Adrenal gland (tissue), 12 donors: ENCODE measurements around the gene SCG2. TPM values are rescaled to one million over a fixed set of nuclear protein-coding genes. Genes with fewer than 3 reads are reported as not detected.
A peak's percentile ranks its signal among the peaks of the same experiment; 100 is the strongest.

ENCODE experiments used
- DNase-seq, 7 donors: peaks; one replicate each; pipeline ENCODE4 v3.0.0-alpha.2; 2019 to 2020
- H3K27ac ChIP-seq, 5 donors: fragments of 200-600 bp; sonication (generic) in 4 of 5; 1 replicate in 3 of 5; 2 replicates in 2 of 5; pipeline versions ENCODE4 v1.5.1 to v1.8.0; 2016 to 2020; ENCODE audit warnings: mild to moderate bottlenecking in 1 of 5
- H3K27me3 ChIP-seq: fragments of 200-600 bp; 2 replicates; pipeline ENCODE4 v1.8.0; 2021
- H3K36me3 ChIP-seq, 2 donors: fragments of 200-600 bp; replicated peaks in 1 of 2; 1 replicate in 1 of 2; 2 replicates in 1 of 2; pipeline versions ENCODE4 v1.5.1 to v1.8.0; 2018 to 2022
- H3K4me1 ChIP-seq, 2 donors: fragments of 200-600 bp; replicated peaks in 1 of 2; 1 replicate in 1 of 2; 2 replicates in 1 of 2; pipeline versions ENCODE4 v1.5.1 to v1.8.0; 2018 to 2021
- H3K4me3 ChIP-seq, 4 donors: fragments of 200-600 bp; sonication (generic) in 3 of 4; one replicate each; pipeline ENCODE4 v1.5.1; 2016 to 2018
- H3K9me3 ChIP-seq, 3 donors: fragments of 200-600 bp; sonication (generic) in 1 of 3; replicated peaks in 1 of 3; 1 replicate in 2 of 3; 2 replicates in 1 of 3; pipeline versions ENCODE4 v1.5.1 to v1.8.0; 2016 to 2021
- POLR2A ChIP-seq, 2 donors: fragments of 450-650 bp; IDR thresholded peaks; one replicate each; pipeline ENCODE4 v1.6.1; 2017; ENCODE audit warnings: antibody characterized with exemption in 2 of 2, mild to moderate bottlenecking in 2 of 2, moderate library complexity in 1 of 2
- WGBS, 4 donors: extraction: QIAGEN DNeasy Blood & Tissue Kit in 2 of 4; methylation state at CpG; one replicate each; pipeline versions ENCODE4 v1.1.5 to v1.1.7; 2013 to 2017; 5-methylcytosine and 5-hydroxymethylcytosine counted together
- intact Hi-C, 2 donors: fragments of 100-400 bp; cut with DNase I; formaldehyde crosslinking; loops; one replicate each; pipeline versions ENCODE4 v1.14.1 to v1.15.0; 2022 to 2023
- polyA plus RNA-seq, 3 donors: library from polyadenylated mRNA; stranded (reverse); fragments of 200-250 nt in 2 of 3; fragments of 350-450 nt in 1 of 3; fragmentation: Illumina TruSeq in 1 of 3; extraction: RNeasy Lipid Tissue Mini Kit (QIAGEN cat#74804) in 1 of 3; gene quantifications; one replicate each; pipeline ENCODE4 v1.2.3, GENCODE V29; 2013 to 2014
- total RNA-seq, 9 donors: library from RNA; depleted of rRNA in 4 of 9; stranded (reverse); fragments of >200 nt in 4 of 9; fragments of 120-200 nt in 1 of 9; fragmentation: NEBNext Ultra II Directional in 1 of 9; extraction: Animal tissue kit (Norgen Biotek cat#: 25700) in 1 of 9; gene quantifications; one replicate each; pipeline versions ENCODE4 v1.1.0 to v1.2.4, GENCODE V29; 2013 to 2023
- TF ChIP-seq, protein P1 (sequence below), 6 experiments: fragments of 450-650 bp in 4 of 6; fragments of 200-600 bp in 2 of 6; sonication (generic) in 1 of 6; IDR thresholded peaks; 1 replicate in 5 of 6; 2 replicates in 1 of 6; pipeline versions ENCODE4 v1.5.1 to v1.8.0; 2016 to 2021; ENCODE audit warnings: antibody characterized with exemption in 6 of 6, mild to moderate bottlenecking in 2 of 6, moderate library complexity in 1 of 6
- donor health status: healthy with polysubstance abuse.
- donor health status: Bipolar disorder and iron deficiency.
- donor health status: DM: yes; HTN: yes; CAD: no.
- donor health status: DM: no; HTN: no; CAD: no.
- donor health status: DM: no; HTN: no; CAD: no.
- donor health status: DM: yes; HTN: yes; CAD: no.

Gene SCG2
- total and polyA plus RNA-seq, 12 donors, result 0.29 to 688 (median 37.1) TPM; not detected in 1

GRCh38 chr2:223587301-223587700 lies 14.9 kb downstream of the SCG2 start:
- H3K9me3 ChIP-seq, result no peaks in the 10 kb centered on the region
- no peak overlapping the region for H3K4me3 ChIP-seq
- TF ChIP-seq, protein P1, sequence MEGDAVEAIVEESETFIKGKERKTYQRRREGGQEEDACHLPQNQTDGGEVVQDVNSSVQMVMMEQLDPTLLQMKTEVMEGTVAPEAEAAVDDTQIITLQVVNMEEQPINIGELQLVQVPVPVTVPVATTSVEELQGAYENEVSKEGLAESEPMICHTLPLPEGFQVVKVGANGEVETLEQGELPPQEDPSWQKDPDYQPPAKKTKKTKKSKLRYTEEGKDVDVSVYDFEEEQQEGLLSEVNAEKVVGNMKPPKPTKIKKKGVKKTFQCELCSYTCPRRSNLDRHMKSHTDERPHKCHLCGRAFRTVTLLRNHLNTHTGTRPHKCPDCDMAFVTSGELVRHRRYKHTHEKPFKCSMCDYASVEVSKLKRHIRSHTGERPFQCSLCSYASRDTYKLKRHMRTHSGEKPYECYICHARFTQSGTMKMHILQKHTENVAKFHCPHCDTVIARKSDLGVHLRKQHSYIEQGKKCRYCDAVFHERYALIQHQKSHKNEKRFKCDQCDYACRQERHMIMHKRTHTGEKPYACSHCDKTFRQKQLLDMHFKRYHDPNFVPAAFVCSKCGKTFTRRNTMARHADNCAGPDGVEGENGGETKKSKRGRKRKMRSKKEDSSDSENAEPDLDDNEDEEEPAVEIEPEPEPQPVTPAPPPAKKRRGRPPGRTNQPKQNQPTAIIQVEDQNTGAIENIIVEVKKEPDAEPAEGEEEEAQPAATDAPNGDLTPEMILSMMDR (IDR thresholded peaks at IDR 0.05), result no peak
- no peak for TF ChIP-seq POLR2A (IDR thresholded peaks at IDR 0.05)
- DNase-seq, result no peak
- no peaks in the 10 kb centered on the region for H3K27me3 ChIP-seq
- 83 to 89% (median 86%) methylated on average over 3 of the region's 3 CpGs for WGBS, 4 donors
- no peaks in the 10 kb centered on the region for H3K36me3 ChIP-seq
- no peak overlapping the region for H3K27ac ChIP-seq
- intact Hi-C loops, result no loop called here
- H3K4me1 ChIP-seq, result no peaks in the 10 kb centered on the region

GRCh38 chr2:223586261-223586660 lies 15.9 kb downstream of the SCG2 start:
- 34 to 49% (median 40%) methylated on average over 2 of the region's 2 CpGs for WGBS, 4 donors
- no peak for DNase-seq
- intact Hi-C loops, result no loop called here

GRCh38 chr2:223585666-223586065 lies 16.5 kb downstream of the SCG2 start:
- no peak overlapping the region for H3K4me3 ChIP-seq
- no peaks in the 10 kb centered on the region for H3K4me1 ChIP-seq
- 29 to 46% (median 43%) methylated on average over 4 of the region's 4 CpGs for WGBS, 4 donors
- intact Hi-C loops, result no loop called here
- peak in 1 of 7 donors; percentile 85 for DNase-seq
- H3K9me3 ChIP-seq, result no peaks in the 10 kb centered on the region
- no peak overlapping the region for H3K27ac ChIP-seq
- H3K27me3 ChIP-seq, result no peaks in the 10 kb centered on the region
- no peaks in the 10 kb centered on the region for H3K36me3 ChIP-seq
- TF ChIP-seq, protein P1 (IDR thresholded peaks at IDR 0.05), result no peak
- no peak for TF ChIP-seq POLR2A (IDR thresholded peaks at IDR 0.05)

More at GRCh38 chr2:223586261-223586660, 15.9 kb downstream of the SCG2 start:
- Histone ChIP-seq H3K4me3 (no peak overlapping the region), H3K27ac (no peak overlapping the region), H3K9me3 (no peaks in the 10 kb centered on the region), H3K4me1 (no peaks in the 10 kb centered on the region), H3K36me3 (no peaks in the 10 kb centered on the region), H3K27me3 (no peaks in the 10 kb centered on the region)
- TF ChIP-seq, protein P1 (IDR thresholded peaks at IDR 0.05), result no peak
- no peak for TF ChIP-seq POLR2A (IDR thresholded peaks at IDR 0.05)

DNA sequence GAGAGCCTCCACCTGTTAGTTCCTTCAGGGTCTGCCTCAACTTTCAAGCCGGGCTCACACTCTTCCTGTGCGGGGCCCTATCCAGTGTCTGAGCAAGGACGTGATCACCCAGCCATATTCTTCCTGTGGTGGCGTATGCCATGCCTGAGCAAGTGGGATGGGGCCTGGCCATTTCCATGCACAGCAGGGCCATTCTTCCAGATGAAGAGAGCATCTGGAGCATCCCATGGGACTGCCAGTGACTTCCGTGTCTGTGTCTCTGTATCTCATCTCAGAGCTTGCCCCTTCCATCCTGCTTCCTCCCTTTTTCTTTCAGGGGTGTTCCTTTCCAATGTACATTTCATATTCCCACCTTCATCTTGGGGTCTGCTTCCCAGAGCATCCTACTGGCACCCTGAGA lies 20.2 kb downstream of the SCG2 start:
- Histone ChIP-seq H3K27ac (no peak overlapping the region), H3K9me3 (no peaks in the 10 kb centered on the region), H3K4me1 (no peaks in the 10 kb centered on the region), H3K36me3 (no peaks in the 10 kb centered on the region), H3K4me3 (no peak overlapping the region), H3K27me3 (no peaks in the 10 kb centered on the region)
- intact Hi-C loops, result no loop called here
- WGBS, 4 donors, result 84 to 90% (median 86%) methylated on average over 5 of the region's 5 CpGs
- no peak for TF ChIP-seq POLR2A (IDR thresholded peaks at IDR 0.05)
- TF ChIP-seq, protein P1 (IDR thresholded peaks at IDR 0.05), result no peak
- DNase-seq, result no peak
